Endothelial cell (in vitro differentiated cells): ENCODE measurements around the gene MFSD8. TPM values are rescaled to one million over a fixed set of nuclear protein-coding genes. Genes with fewer than 3 reads are reported as not detected.

Experiments
- DNase-seq: peaks from one replicate; pipeline ENCODE4 v3.0.0; 2021; ENCODE audit warnings: low spot score
- H3K27ac Mint-ChIP-seq: one replicate; pipeline ENCODE4 v1.8.0; 2021; ENCODE audit warnings: mixed read lengths, inconsistent platforms; ENCODE audit not compliant: unreplicated experiment
- H3K27me3 Mint-ChIP-seq: one replicate; pipeline ENCODE4 v1.8.0; 2021; ENCODE audit warnings: mild to moderate bottlenecking, moderate library complexity, mixed read lengths, inconsistent platforms; ENCODE audit not compliant: unreplicated experiment
- H3K36me3 Mint-ChIP-seq: one replicate; pipeline ENCODE4 v1.8.0; 2021; ENCODE audit warnings: mild to moderate bottlenecking, low read depth, mixed read lengths, inconsistent platforms; ENCODE audit not compliant: unreplicated experiment
- H3K4me1 Mint-ChIP-seq: one replicate; pipeline ENCODE4 v1.8.0; 2021; ENCODE audit warnings: mild to moderate bottlenecking, mixed read lengths, inconsistent platforms; ENCODE audit not compliant: unreplicated experiment
- H3K4me3 Mint-ChIP-seq: one replicate; pipeline ENCODE4 v1.8.0; 2021; ENCODE audit warnings: mild to moderate bottlenecking, mixed read lengths, inconsistent platforms; ENCODE audit not compliant: unreplicated experiment
- H3K9me3 Mint-ChIP-seq: one replicate; pipeline ENCODE4 v1.8.0; 2021; ENCODE audit warnings: mixed read lengths, inconsistent platforms; ENCODE audit not compliant: unreplicated experiment
- CTCF ChIP-seq: fragments of 200-600 bp; sonication (generic); IDR thresholded peaks from one replicate; pipeline ENCODE4 v1.5.0; 2021; ENCODE audit warnings: antibody characterized with exemption; ENCODE audit not compliant: unreplicated experiment
- total RNA-seq: library from RNA; stranded (reverse); fragmentation: NEBNext Ultra II Directional; extraction: Animal tissue kit (Norgen Biotek cat#: 25700); gene quantifications from one replicate; pipeline ENCODE4 v1.2.1, GENCODE V29; 2021; ENCODE audit not compliant: unreplicated experiment

Gene MFSD8
- total RNA-seq, 1 donor from 2014 or later: 25.2 TPM

DNA sequence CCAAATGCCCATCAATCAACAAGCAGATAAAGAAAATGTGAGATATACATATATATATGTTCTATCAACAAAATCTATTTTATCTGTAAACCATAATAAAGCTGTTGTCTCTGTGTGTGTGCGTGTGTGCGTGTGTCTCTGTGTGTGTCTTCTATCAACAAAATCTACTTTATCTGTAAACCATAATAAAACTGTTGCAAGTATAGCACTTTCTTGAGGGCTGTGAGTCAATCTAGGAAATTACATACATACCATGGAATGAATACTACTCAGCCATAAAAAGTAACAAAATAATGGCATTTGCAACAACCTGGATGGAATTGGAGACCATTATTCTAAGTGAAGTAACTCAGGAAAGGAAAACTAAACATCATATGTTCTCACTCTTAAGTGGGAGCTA, 96.8 kb downstream of the MFSD8 start:
- Mint-ChIP-seq H3K27me3 (no peaks in the 10 kb centered on the region), H3K4me3 (no peak overlapping the region), H3K4me1 (peaks cover 13% of the 10 kb centered on the region), H3K9me3 (no peaks in the 10 kb centered on the region), H3K36me3 (no peaks in the 10 kb centered on the region), H3K27ac (no peak overlapping the region)
- TF ChIP-seq CTCF: no peak
- DNase-seq: no peak

Other genes starting within 250 kb of the MFSD8 start
- not detected for gene SLC25A31, start 234.8 kb downstream of the MFSD8 start, total RNA-seq
- 1.6 TPM for gene HSPA4L, start 182.9 kb downstream of the MFSD8 start, total RNA-seq
- gene PLK4, start 84.3 kb downstream of the MFSD8 start, total RNA-seq: 12.6 TPM
- gene ABHD18, start 233 bp upstream of the MFSD8 start, total RNA-seq: 12.4 TPM
- 9.6 TPM for gene LARP1B, start 96.1 kb upstream of the MFSD8 start, total RNA-seq